ENCODE data around the gene RSPH6A.
"Not testable (repeated sequence)": the region's sequence is repeated elsewhere in the genome, so short reads cannot be mapped to it uniquely, and the experiment has no call there.

RSPH6A gene

GRCh38 chr19:45799541-45799940, 15.6 kb downstream of the RSPH6A start:
- not testable (repeated sequence) for DNase-seq

DNA sequence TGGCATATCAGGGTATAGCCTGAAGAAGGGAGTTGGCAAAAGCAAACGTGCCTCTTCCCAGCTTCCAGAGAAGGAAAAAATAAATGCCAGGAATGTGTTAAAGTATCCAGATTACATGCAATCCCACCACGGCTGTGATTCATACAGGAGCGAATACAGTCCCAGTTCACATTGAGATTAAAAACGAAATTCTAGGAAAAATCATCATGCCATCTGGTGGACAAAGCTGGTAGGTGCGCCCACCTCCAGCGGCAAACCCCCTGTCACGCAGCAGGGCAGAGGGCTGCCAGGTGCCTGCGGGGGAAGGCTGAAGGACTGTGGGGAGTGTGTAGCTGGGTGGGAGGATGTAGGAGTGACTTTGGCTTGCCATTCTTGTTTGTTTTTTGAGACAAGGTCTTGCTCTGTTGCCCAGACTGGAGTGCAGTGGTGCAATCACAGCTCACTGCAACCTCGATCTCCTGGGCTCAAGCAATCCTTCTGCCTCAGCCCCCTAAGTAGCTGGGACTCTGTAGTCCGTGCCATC, 16.1 kb downstream of the RSPH6A start:
- DNase-seq, result peak; percentile 64

- DNase-seq, result no peak
Measured at GRCh38 chr19:45794627-45795026, 20.5 kb downstream of the RSPH6A start.

DNA sequence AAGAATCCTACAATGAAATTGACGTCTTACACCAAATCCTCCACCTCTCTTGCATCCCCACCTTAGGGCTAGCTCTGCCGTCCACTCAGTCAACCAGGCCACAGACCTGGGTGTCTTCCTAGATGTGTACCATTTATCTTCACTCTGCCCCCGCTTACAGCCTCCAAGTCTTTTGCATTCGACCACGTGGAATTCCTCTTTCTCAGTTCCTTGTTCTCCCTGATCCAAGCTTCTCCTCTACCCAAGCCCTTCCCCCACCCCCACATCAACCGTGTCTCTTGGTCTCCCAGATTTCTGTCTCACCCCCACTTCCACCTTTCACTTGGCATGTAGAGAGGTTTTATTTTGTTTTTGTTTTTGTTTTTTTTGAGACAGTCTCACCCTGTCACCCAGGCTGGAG, 21.2 kb downstream of the RSPH6A start:
- no peak for DNase-seq

- no peak for DNase-seq
Measured at GRCh38 chr19:45793178-45793564, 21.9 kb downstream of the RSPH6A start.

DNA sequence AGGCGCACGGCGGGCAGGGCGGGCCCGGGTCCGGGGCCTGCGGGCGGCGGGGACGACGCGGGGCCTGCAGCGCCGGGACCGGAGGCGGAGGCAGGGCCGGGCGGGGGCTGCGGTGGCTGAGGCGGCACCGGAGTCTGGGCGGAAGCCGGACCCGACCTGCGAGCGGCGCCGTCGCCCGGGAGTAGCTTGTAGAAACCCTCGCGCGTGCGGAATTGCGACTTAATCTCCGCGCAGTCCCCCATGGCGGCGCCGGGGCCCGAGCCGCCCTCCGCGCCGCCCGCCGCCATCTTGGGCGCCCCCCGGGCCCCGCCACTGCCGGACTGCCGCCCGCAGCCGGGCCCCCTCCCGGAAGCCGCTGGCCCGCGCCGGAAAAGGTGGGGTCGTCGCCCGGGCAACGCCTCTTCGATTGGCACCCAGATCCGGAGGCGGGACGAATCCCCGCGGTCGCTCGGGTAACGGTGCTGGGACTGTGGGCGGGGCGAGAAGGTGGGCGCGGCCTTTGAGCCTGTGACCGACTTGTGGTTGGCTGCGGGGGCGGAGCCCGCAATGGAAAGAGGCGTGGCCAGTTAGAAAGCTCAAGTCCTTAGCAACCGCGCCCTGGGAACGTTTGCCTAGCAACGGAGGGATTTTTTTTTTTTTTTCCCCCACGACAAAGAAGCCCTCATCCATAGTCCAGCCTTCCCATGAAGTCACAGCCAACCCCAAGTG, 22.5 kb downstream of the RSPH6A start, which contains the start of gene DMWD:
TSS of gene DMWD (minus strand) at position 376 of the 708 bp plus-strand sequence. CDS start at position 287, 89 bp downstream.
- DNase-seq, result peak; percentile 92

DNA sequence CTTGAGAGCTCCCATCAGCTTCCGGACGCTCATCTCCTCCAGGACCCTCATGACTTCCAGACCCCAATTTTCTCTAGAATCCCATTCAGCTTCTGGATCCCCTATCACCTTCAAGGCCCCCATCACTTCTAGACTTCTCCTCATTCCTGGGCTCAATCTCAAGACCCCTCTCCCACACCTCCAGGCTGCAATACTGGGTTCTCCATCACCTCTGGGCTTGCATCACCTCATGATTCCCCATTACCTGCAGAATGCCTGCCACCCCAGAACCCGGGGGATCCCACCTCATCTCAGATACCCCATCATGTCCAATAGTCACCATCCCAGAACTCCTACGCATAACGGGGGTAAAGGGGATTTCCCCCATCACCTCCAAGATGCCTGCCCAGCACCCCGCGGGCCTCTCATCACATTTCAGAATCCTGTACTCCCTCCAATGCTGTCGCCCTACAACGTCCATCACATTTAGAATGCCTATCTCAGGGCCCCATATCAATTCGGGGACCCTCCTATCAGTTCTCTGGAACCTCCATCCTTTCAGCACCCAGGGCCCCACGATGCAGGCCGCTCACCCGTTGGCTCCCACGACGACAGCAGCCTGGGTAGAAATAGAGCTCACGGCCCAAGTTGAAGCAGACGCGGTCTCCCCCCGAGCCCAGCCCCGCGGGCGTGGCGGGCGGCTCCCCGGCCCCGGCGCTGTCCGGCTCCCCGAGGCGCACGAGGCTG, 23.2 kb downstream of the RSPH6A start:
- no peak for DNase-seq

DNA sequence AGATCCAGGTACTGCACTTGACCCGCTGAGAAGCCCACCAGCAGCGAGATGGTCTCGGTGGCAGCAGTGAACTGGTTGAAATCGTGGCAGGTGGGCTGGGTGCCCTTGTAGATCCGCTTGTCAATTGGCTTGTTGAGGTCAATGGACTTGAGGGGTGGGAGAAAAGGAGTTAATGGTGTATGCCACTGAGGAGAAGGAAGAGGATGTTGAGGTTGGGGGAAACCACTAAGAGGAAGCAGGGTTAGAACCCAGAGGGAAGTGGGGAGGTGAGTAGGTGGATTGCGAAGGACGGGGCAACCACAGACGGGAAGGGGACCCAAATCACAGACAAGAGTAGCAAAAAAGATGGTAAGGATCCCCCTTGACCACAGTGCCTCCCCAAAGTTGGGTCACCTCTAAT, 24.2 kb downstream of the RSPH6A start:
- DNase-seq, result no peak

- no peak for DNase-seq
Measured at GRCh38 chr19:45789035-45789786, 25.9 kb downstream of the RSPH6A start.

DNA sequence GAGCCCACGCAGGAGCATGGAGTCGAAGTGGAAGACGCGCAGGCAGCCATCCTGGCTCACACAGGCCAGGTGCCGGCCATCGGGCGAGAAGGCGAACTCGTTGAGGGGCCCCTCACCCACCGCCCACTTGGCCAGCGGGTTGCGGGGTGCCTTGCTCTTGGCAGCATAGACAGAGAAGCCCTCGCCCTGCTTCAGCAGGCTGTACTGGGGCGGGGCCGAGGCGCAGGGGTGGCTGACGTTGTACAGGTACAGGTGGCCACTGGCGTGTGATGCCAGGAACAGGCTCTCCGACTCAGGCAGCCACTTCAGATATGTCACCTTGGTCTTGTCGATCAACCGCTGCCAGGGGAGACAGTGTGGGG, 28.6 kb downstream of the RSPH6A start:
- no peak for DNase-seq

DNA sequence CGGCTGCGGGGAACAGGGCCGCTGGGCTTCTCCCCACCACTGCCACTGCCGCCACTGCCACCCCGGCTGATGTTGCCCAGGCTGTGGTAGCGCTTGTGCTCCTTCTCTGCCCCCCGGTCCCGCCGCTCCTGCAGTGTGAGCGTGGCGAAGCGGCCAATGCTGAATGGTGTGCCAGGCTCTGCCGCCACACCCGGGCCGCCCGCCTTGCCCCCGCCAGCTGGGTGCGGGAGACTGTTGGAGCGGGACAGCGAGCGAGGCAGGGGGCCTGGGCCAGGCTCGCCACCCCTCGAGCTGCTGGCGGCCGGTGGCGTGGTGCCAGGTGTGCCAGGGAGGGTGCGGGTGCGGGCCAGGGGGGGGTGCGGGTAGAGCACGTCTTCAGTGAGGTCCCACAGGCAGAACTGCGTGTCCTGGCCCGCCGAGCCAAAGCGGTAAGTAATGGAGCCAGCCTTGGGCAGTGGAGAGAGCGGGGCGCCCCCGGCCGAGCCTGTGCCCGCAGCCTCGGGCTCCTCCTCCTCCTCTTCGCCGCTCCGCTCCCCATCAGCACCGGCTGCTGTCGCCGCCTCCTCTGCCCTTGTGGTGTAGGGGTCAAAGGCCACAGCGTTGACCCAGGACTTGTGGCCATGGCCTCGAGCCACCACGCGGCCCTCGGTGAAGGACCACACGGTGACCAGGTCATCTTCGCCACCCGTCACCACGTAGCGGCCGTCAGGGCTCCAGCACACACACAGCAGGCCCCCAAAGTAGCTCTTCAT, 29.2 kb downstream of the RSPH6A start:
- DNase-seq, result no peak

GRCh38 chr19:45785097-45785496, 30.0 kb downstream of the RSPH6A start:
- DNase-seq, result no peak

- no peak for DNase-seq
Measured at GRCh38 chr19:45784096-45784495, 31.0 kb downstream of the RSPH6A start.

DNA sequence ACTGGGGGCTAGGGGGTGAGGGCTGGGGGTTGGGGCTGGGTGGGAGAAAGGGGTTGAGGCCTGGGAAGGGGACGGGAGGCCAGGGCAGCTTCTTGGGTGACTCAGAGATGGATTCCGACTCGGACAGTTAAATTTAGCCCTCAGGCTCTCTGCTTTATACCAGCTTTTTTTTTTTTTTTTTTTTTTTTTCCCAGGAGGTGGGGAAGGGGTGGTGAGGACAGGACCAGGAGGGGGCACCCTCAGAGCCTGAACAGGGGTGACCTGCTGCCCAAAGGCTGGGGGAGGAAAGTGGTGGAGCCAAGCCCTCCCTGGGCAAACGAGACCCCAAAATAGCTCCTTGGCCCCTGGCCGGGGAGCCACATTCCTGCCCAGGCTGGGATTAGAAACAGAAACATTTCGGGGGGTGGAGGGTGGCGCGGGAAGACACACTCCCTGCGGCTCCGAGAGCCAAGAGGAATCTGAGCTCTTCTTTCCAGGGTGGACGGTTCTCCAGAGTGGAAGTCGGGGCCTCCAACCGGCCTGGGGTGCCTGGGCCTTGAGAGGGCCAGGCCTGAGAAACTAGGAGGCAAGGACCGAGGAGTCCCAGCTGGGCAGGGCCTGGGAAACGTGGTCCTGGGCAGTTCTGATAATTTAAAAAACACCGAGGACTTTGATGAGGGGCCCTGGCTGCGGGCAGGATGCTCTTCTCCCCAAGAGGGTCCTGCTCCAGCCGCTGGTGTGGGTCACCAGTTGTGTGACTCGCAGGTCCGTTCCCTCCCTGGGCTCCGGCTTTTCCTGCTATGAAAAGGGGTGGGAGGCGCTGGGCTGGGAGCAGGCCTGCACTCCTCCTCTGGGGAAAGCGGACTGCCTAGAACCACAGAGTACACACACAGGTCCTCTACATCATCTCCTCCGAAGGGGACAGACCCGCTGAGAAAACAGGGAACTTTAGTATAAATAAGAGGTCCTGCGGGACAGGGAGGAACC, 32.0 kb downstream of the RSPH6A start:
- DNase-seq, result no peak

DNA sequence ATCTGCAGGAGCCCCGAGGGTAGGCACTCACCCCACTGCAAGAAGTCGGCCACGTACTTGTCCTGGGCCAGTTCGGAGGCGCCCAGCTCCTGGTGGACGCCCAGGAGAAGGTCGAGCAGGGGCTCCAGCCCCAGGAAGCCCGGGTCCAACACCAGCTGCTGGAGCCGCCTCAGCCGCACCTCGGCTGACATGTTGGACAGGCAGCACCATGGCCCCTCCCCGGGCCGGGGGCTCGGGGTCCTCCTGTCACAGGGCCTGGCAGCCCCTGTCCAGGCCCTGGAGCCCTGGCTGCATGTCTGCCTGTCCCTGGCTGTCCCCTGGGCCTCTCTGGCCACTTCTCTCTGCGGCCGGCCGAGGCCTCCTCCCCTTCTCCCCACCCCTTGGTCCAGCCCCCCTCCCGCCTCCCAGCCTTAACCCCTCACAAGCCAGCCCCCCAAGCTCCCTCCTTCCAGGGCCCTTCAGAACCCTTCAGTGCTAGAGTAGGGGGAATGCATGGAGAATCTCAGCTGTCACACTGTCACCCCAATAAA, 32.9 kb downstream of the RSPH6A start, which contains the start of gene DMPK:
TSS of gene DMPK (minus strand) at position 329 of the 530 bp plus-strand sequence. CDS start at position 191, 138 bp downstream.
- no peak for DNase-seq

DNA sequence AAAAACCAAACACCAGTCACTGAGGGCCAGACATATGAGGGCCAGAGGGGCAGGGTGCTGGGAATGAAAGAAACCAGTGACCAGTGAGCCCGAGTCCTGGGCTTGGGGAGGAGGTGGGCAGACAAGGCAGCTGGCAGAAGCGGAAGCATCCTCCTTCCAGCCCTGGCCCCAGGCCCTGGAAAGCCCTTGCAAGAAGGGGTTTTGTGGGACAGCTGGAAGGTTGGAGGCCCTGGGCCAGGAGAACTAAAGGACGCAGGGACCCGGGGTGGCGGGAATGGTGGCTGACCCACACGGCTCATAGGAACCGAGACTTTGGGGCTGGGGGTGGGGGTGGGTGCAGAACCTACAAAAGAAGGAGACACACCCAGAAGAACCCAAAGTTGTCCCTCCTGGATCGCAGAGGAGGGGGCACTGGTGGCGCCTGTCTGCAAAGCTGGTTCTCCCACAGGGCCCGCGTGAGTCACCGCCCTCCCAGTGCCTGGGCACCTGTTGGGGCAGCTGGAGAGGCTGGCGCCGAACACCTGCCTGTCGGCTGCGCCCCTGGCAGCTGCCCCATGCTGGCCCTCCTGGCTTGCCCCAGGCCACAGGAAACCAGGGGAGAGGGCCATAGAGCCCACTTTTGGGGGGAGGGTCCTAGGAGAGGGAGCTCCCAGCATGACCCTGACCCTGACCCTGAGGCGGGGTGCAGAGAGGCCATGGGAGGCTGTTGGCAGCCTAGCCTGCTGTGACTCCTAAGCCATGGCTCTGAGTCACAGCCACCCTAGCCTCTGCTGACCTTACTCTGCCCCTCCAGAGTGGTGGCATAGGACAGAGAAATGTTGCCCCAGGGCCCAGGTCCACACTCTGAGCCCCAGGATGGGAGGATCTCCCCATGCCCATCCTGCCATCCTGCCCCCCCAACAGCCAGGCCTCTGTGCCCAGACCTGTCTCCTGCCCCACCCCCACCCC, 33.6 kb downstream of the RSPH6A start:
- DNase-seq, result peak; percentile 32

DNA sequence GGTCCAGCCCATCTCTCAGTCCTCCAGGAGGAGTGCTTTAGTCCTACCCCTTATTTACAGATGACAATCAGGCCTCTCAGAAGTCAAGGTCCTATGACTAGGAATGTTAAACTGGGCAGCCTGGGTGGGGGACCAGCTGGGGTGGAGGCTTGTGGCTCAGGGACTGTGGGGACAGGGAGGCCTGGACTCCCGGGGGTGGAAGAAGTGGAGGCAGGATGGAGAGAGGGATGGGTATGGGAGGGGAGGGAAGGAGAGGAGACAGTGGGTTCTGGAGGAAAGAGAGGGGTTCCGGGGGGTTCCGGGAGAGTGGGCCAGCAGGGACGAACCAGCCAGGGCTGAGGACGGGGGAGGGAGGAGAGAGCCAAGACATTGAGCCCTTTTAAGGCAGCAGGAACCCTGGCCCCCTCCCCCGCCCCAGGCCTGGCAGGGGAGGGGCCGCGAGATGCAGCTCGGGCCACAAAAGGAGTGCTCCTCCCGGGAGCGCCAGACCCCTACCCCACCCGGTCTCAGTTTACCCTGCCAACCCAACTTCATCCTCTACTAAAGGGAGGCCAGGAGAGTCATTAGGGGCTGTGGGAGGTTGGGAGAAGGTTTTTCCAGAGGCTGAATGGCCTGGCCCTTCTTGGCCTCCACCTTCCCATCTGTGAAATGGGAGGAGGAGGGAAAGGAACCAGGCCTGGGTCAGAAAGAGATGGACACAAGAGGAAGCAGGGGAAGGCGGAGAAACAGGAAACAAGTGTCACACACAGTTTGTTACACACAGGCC, 34.5 kb downstream of the RSPH6A start:
- DNase-seq, result peak; percentile 17

DNA sequence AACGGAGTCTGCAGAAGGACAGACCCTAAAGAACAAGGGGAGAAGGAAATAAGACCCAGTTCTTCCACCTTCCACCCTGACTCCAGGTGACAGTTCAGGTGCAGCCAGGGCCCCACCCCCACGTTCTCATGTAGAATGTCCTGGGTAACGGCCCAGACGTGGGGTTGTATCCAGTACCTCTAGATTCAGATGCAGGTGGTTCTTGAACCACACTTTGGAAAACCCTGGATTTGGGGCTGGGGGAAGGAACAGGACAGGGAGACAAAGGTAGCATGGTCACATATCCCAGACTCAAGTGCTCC, 35.0 kb downstream of the RSPH6A start:
- no peak for DNase-seq

Data from NCI-H2029 treated with DMSO at 0.1 percent for 48 hours (cell line).